ENCODE data around the gene WHRN.

GRCh38 chr9:114497236-114497635, 8.0 kb downstream of the WHRN start:
- TF ChIP-seq CTCF (IDR thresholded peaks at IDR 0.05; ENCODE audit: insufficient read depth, low read length) (no peak), POLR2AphosphoS5 (IDR thresholded peaks at IDR 0.05; ENCODE audit: low read depth) (no peak)
